H9 (cell line): Measurements from ENCODE around the gene DCC. TPM values are rescaled to one million over a fixed set of nuclear protein-coding genes. Genes with fewer than 3 reads are reported as not detected.

ENCODE experiments used
- DNase-seq: peaks from one replicate; pipeline ENCODE4 v3.0.0-alpha.2; 2017
- H2AFZ ChIP-seq: one replicate; pipeline ENCODE4 v1.6.1; 2013; ENCODE audit warnings: mild to moderate bottlenecking, low read length, control low read depth, moderate library complexity
- H2AK5ac ChIP-seq: 2 replicates; pipeline ENCODE4 v1.6.1; 2013; ENCODE audit warnings: low read length, control low read depth, mixed read lengths; ENCODE audit not compliant: insufficient read length
- H2BK120ac ChIP-seq: one replicate; pipeline ENCODE4 v1.6.1; 2013; ENCODE audit warnings: low read depth, mild to moderate bottlenecking, low read length, control low read depth, inconsistent platforms; ENCODE audit not compliant: poor library complexity, severe bottlenecking
- H2BK12ac ChIP-seq: 2 replicates; pipeline ENCODE4 v1.6.1; 2013; ENCODE audit warnings: low read length, control low read depth, mixed read lengths, low read depth; ENCODE audit not compliant: insufficient read length
- H2BK15ac ChIP-seq: 2 replicates; pipeline ENCODE4 v1.6.1; 2013; ENCODE audit warnings: low read depth, low read length, control low read depth
- H2BK20ac ChIP-seq: one replicate; pipeline ENCODE4 v1.6.1; 2013; ENCODE audit warnings: low read depth, mild to moderate bottlenecking, low read length, control low read depth, inconsistent platforms; ENCODE audit not compliant: poor library complexity, severe bottlenecking
- H2BK5ac ChIP-seq: 2 replicates; pipeline ENCODE4 v1.6.1; 2013; ENCODE audit warnings: low read length, control low read depth, mixed read lengths; ENCODE audit not compliant: insufficient read length
- H3K14ac ChIP-seq: 2 replicates; pipeline ENCODE4 v1.6.1; 2013; ENCODE audit warnings: low read length, control low read depth; ENCODE audit not compliant: insufficient read depth
- H3K18ac ChIP-seq: 2 replicates; pipeline ENCODE4 v1.6.1; 2013; ENCODE audit warnings: low read depth, mild to moderate bottlenecking, mixed read lengths, low read length, control low read depth; ENCODE audit not compliant: insufficient read length
- H3K23ac ChIP-seq: 2 replicates; pipeline ENCODE4 v1.6.1; 2013; ENCODE audit warnings: low read length, control low read depth, mixed read lengths, low read depth; ENCODE audit not compliant: insufficient read length
- H3K23me2 ChIP-seq: 2 replicates; pipeline ENCODE4 v1.6.1; 2013; ENCODE audit warnings: low read depth, mild to moderate bottlenecking, mixed read lengths, low read length, control low read depth; ENCODE audit not compliant: insufficient read length, poor library complexity, severe bottlenecking
- H3K27ac ChIP-seq: 2 replicates; pipeline ENCODE4 v1.5.1; 2013; ENCODE audit warnings: low read length, control low read depth, mixed read lengths, low read depth; ENCODE audit not compliant: insufficient read length
- H3K27me3 ChIP-seq: 2 replicates; pipeline ENCODE4 v1.6.1; 2013; ENCODE audit warnings: low read length, control low read depth, inconsistent platforms; ENCODE audit not compliant: insufficient read depth
- H3K4ac ChIP-seq: 2 replicates; pipeline ENCODE4 v1.6.1; 2013; ENCODE audit warnings: low read depth, mild to moderate bottlenecking, control low read depth, inconsistent platforms, low read length, moderate library complexity
- H3K4me1 ChIP-seq: 2 replicates; pipeline ENCODE4 v1.6.1; 2013; ENCODE audit warnings: low read length, control low read depth, inconsistent platforms; ENCODE audit not compliant: insufficient read depth
- H3K4me2 ChIP-seq: 2 replicates; pipeline ENCODE4 v1.6.1; 2013; ENCODE audit warnings: low read length, control low read depth, mixed read lengths; ENCODE audit not compliant: insufficient read length, insufficient read depth
- H3K56ac ChIP-seq: 2 replicates; pipeline ENCODE4 v1.6.1; 2013; ENCODE audit warnings: low read depth, mild to moderate bottlenecking, mixed read lengths, low read length, control low read depth; ENCODE audit not compliant: insufficient read length
- H3K79me1 ChIP-seq: 2 replicates; pipeline ENCODE4 v1.6.1; 2013; ENCODE audit warnings: low read depth, mild to moderate bottlenecking, moderate library complexity, low read length, control low read depth, inconsistent platforms; ENCODE audit not compliant: insufficient read depth, poor library complexity, severe bottlenecking
- H3K79me2 ChIP-seq: 2 replicates; pipeline ENCODE4 v1.6.1; 2013; ENCODE audit warnings: low read length, control low read depth, inconsistent platforms; ENCODE audit not compliant: insufficient read depth
- H3K9ac ChIP-seq: 2 replicates; pipeline ENCODE4 v1.6.1; 2013; ENCODE audit warnings: low read length, control low read depth, mixed read lengths; ENCODE audit not compliant: insufficient read length; ENCODE audit errors: extremely low read depth
- H3K9me3 ChIP-seq: one replicate; pipeline ENCODE4 v1.6.1; 2013; ENCODE audit warnings: low read depth, low read length, inconsistent platforms; ENCODE audit not compliant: control insufficient read depth
- H3T11ph ChIP-seq: one replicate; pipeline ENCODE4 v1.6.1; 2013; ENCODE audit warnings: mild to moderate bottlenecking, low read length, control low read depth, inconsistent platforms
- H4K20me1 ChIP-seq: one replicate; pipeline ENCODE4 v1.6.1; 2013; ENCODE audit not compliant: control insufficient read depth, insufficient read length, insufficient read depth
- H4K5ac ChIP-seq: 2 replicates; pipeline ENCODE4 v1.6.1; 2013; ENCODE audit warnings: low read depth, mild to moderate bottlenecking, mixed read lengths, low read length, control low read depth; ENCODE audit not compliant: insufficient read length
- H4K8ac ChIP-seq: replicated peaks from 2 replicates; pipeline ENCODE4 v1.6.1; 2013; ENCODE audit warnings: low read length, control low read depth, mixed read lengths, low read depth; ENCODE audit not compliant: insufficient read length
- H4K91ac ChIP-seq: 2 replicates; pipeline ENCODE4 v1.6.1; 2013; ENCODE audit warnings: low read depth, mild to moderate bottlenecking, moderate library complexity, mixed read lengths, low read length, control low read depth; ENCODE audit not compliant: insufficient read length
- H3K27ac Mint-ChIP-seq, 3 experiments: 2 replicates in 2 of 3; 3 replicates in 1 of 3; pipeline ENCODE4 v1.8.0; 2020 to 2021; ENCODE audit warnings: mixed read lengths in 3 of 3, mild to moderate bottlenecking in 1 of 3, moderate library complexity in 1 of 3
- H3K27me3 Mint-ChIP-seq: 2 replicates; pipeline ENCODE4 v1.8.0; 2021; ENCODE audit warnings: low read depth, mild to moderate bottlenecking, moderate library complexity, mixed read lengths
- H3K36me3 Mint-ChIP-seq, 3 experiments: 2 replicates in 2 of 3; 3 replicates in 1 of 3; pipeline ENCODE4 v1.8.0; 2020 to 2021; ENCODE audit warnings: low read depth in 3 of 3, mixed read lengths in 3 of 3; ENCODE audit not compliant: insufficient read depth in 1 of 3
- H3K4me1 Mint-ChIP-seq, 2 experiments: 2 replicates each; pipeline ENCODE4 v1.8.0; 2020; ENCODE audit warnings: mixed read lengths in 2 of 2
- H3K4me3 Mint-ChIP-seq, 2 experiments: 2 replicates in 1 of 2; 3 replicates in 1 of 2; pipeline ENCODE4 v1.8.0; 2020 to 2021; ENCODE audit warnings: mild to moderate bottlenecking in 2 of 2, mixed read lengths in 2 of 2, moderate library complexity in 1 of 2
- H3K9me3 Mint-ChIP-seq, 2 experiments: 2 replicates in 1 of 2; 3 replicates in 1 of 2; pipeline ENCODE4 v1.8.0; 2020; ENCODE audit warnings: mild to moderate bottlenecking in 2 of 2, mixed read lengths in 2 of 2, moderate library complexity in 1 of 2
- total RNA-seq: library from RNA; stranded (reverse); gene quantifications from 2 replicates; pipeline ENCODE4 v1.2.1, GENCODE V29; 2021
- TF ChIP-seq, protein P1 (sequence below): fragments of 200-600 bp; sonication (generic); conservative IDR thresholded peaks from 3 replicates; pipeline ENCODE4 v1.8.0; 2021; ENCODE audit warnings: antibody characterized with exemption, mild to moderate bottlenecking

DCC gene
- total RNA-seq, 1 experiment from 2014 or later, result 0.35 TPM

DNA sequence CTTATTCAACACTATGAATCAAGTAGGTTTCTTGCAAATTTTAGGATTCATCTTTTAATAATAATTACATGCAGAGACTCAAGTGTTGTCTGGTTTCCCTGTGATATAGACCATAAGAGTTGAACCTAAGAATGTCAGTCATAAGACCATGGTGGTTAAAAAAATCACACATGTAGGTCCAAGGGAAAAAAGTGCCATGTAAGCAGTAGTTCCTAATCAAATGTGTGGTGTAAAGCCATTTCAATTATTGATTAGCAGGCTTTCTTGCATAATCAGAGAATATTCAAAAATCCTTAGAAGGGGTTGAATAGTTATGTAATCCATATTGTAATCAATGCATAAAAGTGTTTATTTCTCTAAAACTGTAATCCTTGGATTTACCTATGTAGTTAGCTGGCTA, 93.8 kb downstream of the DCC start:
- Histone ChIP-seq H2BK12ac (no peak overlapping the region), H4K8ac (no peak overlapping the region), H3K23ac (no peak overlapping the region), H3K23me2 (no peaks in the 10 kb centered on the region), H2BK120ac (no peak overlapping the region), H3K4me2 (no peak overlapping the region), H3K4me1 (no peaks in the 10 kb centered on the region), H3K79me2 (no peaks in the 10 kb centered on the region), H2BK20ac (no peak overlapping the region), H3K9ac (no peak overlapping the region), H3K18ac (no peak overlapping the region), H3K9me3 (no peaks in the 10 kb centered on the region), H3K4ac (no peak overlapping the region), H2BK5ac (no peak overlapping the region), H3K56ac (no peak overlapping the region), H2AK5ac (no peak overlapping the region), H3K79me1 (no peaks in the 10 kb centered on the region), H2AFZ (no peak overlapping the region), H3T11ph (no peak overlapping the region), H2BK15ac (no peak overlapping the region), H3K14ac (no peak overlapping the region), H4K5ac (no peak overlapping the region), H4K91ac (no peak overlapping the region), H4K20me1 (no peaks in the 10 kb centered on the region), H3K27me3 (no peaks in the 10 kb centered on the region), H3K27ac (no peak overlapping the region)
- H3K4me3 Mint-ChIP-seq, result no peak overlapping the region
- H3K9me3 Mint-ChIP-seq, result no peaks in the 10 kb centered on the region
- no peaks in the 10 kb centered on the region for H3K27me3 Mint-ChIP-seq
- DNase-seq, result no peak
- no peaks in the 10 kb centered on the region for H3K4me1 Mint-ChIP-seq
- H3K27ac Mint-ChIP-seq, result no peak overlapping the region
- no peaks in the 10 kb centered on the region for H3K36me3 Mint-ChIP-seq
- TF ChIP-seq, protein P1, sequence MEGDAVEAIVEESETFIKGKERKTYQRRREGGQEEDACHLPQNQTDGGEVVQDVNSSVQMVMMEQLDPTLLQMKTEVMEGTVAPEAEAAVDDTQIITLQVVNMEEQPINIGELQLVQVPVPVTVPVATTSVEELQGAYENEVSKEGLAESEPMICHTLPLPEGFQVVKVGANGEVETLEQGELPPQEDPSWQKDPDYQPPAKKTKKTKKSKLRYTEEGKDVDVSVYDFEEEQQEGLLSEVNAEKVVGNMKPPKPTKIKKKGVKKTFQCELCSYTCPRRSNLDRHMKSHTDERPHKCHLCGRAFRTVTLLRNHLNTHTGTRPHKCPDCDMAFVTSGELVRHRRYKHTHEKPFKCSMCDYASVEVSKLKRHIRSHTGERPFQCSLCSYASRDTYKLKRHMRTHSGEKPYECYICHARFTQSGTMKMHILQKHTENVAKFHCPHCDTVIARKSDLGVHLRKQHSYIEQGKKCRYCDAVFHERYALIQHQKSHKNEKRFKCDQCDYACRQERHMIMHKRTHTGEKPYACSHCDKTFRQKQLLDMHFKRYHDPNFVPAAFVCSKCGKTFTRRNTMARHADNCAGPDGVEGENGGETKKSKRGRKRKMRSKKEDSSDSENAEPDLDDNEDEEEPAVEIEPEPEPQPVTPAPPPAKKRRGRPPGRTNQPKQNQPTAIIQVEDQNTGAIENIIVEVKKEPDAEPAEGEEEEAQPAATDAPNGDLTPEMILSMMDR, result no peak
